Erythroblast (primary cell): Measurements from ENCODE around the gene MFSD11.

Source experiments
- GATA1 ChIP-seq: IDR thresholded peaks from 2 replicates; pipeline ENCODE4 v1.6.1; 2011; ENCODE audit warnings: low read depth, mild to moderate bottlenecking, control low read depth, low read length, moderate library complexity
- POLR2A ChIP-seq: IDR thresholded peaks from 2 replicates; pipeline ENCODE4 v1.6.1; 2011; ENCODE audit warnings: mild to moderate bottlenecking, low read length

DNA sequence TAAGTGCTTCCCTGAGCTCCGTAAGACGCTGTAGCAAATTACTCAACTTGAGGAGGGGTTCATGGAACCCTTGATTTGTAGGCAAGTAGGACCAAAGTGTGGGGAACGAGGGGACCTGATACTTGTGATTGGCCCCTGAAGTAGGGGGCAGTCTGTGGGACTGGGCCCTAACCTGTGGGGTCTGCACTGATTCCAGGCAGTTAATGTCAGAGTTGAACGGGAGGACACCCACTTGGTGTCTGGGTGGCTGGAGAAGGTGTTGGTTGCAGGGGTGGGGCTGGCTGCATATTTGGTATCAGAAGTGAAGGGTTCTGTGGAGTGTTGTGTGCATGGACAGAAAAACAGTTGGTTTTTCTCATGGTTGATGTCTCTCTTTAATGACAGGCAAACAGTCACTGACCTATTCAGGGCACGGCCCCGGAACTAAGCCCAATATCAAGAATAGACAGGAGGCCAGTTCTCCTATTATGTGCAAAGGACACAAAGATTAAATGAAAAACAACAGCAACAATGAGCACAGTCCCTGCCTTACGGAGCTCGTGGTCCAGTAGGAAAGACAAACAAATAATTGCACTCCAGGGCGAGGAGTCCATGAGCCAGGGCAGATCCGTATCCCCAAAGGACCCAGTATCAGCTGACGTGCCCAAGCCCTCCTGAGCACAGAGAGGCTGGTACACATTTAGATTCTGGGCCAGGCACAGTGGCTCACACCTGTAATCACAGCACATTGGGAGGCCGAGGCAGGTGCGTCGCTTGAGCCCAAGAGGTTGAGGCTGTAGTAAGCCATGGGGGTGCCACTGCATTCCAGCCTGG lies 46.3 kb upstream of the MFSD11 start:
- no peak for TF ChIP-seq POLR2A
- no peak for TF ChIP-seq GATA1
